ENCODE measurements around the gene AURKA.
"Not testable (repeated sequence)": the region's sequence is repeated elsewhere in the genome, so short reads cannot be mapped to it uniquely, and the experiment has no call there.

Gene AURKA

GRCh38 chr20:56393653-56394052 is 1.6 kb upstream of the AURKA start:
- Mint-ChIP-seq H3K4me1 (peaks cover 20% of the 10 kb centered on the region), H3K36me3 (ENCODE audit: low read depth) (peaks cover 45% of the 10 kb centered on the region), H3K27me3 (ENCODE audit: low read depth) (no peaks in the 10 kb centered on the region), H3K9me3 (no peaks in the 10 kb centered on the region), H3K4me3 (no peak overlapping the region), H3K27ac (no peak overlapping the region)
- TF ChIP-seq CTCF (IDR thresholded peaks at IDR 0.05; ENCODE audit: unreplicated experiment in 3 of 3) = no peak

DNA sequence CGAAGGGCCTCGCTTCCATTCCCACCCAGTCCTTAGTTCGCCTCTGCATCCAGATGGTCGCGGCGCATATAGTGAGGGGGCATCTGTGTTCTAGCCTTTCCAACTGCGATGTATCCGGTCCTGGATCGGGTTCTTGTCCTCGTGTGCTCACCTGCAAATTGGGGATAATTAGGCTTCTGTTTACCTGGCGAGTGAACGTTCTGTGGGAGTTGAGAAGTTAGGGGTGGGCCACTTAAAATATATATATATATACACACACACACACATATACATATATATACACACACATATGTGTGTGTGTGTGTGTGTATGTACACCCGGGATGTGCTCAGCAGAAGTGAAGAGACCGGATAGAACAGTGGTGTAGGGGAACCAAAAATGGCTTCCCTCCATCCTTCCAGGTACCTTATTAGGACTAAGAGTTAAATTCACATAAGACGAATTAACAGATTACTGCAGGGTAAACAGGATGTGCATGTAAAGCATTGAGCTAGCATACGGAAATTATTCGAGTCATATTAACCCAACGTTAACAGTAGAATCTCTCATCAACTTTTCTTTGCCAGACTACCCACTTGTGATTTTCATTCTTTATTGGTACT is 967 bp upstream of the AURKA start:
- no peak for TF ChIP-seq CTCF (IDR thresholded peaks at IDR 0.05; ENCODE audit: unreplicated experiment in 3 of 3)
- peaks cover 20% of the 10 kb centered on the region for H3K4me1 Mint-ChIP-seq

GRCh38 chr20:56391596-56392131 is 351 bp downstream of the AURKA start:
- Mint-ChIP-seq H3K9me3 (no peaks in the 10 kb centered on the region), H3K4me1 (peaks cover 20% of the 10 kb centered on the region), H3K36me3 (ENCODE audit: low read depth) (peaks cover 33% of the 10 kb centered on the region), H3K27me3 (ENCODE audit: low read depth) (no peaks in the 10 kb centered on the region), H3K27ac (no peak overlapping the region), H3K4me3 (no peak overlapping the region)
- TF ChIP-seq CTCF (IDR thresholded peaks at IDR 0.05; ENCODE audit: unreplicated experiment in 3 of 3) = no peak

More for the DNA sequence above, 967 bp upstream of the AURKA start:
- Mint-ChIP-seq H3K27ac (no peak overlapping the region), H3K4me3 (no peak overlapping the region), H3K27me3 (ENCODE audit: low read depth) (no peaks in the 10 kb centered on the region), H3K9me3 (no peaks in the 10 kb centered on the region), H3K36me3 (ENCODE audit: low read depth) (peaks cover 41% of the 10 kb centered on the region)

DNA sequence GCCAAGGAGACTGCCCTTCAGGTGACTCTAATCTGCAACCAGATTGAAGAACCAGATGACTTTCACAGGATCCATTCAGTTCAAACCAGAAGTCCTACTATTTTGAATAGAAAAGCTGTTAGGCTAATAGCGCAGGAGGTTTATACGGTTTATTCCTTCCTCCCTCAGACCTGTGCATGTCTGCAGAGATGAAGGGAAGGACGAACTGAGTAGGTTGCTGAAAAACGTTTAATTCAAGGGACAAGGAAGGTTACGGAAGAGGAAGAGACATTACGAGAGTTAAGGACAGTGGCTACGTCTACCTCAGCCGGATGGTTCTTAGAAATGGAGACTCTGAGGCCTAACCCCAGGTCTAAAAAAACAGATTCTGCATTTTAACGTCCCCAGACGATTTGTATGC is 978 bp downstream of the AURKA start:
- no peak for TF ChIP-seq CTCF (IDR thresholded peaks at IDR 0.05; ENCODE audit: unreplicated experiment in 3 of 3)
- Mint-ChIP-seq H3K27me3 (ENCODE audit: low read depth) (no peaks in the 10 kb centered on the region), H3K9me3 (no peaks in the 10 kb centered on the region), H3K4me1 (peaks cover 20% of the 10 kb centered on the region), H3K27ac (no peak overlapping the region), H3K36me3 (ENCODE audit: low read depth) (peaks cover 34% of the 10 kb centered on the region), H3K4me3 (no peak overlapping the region)

DNA sequence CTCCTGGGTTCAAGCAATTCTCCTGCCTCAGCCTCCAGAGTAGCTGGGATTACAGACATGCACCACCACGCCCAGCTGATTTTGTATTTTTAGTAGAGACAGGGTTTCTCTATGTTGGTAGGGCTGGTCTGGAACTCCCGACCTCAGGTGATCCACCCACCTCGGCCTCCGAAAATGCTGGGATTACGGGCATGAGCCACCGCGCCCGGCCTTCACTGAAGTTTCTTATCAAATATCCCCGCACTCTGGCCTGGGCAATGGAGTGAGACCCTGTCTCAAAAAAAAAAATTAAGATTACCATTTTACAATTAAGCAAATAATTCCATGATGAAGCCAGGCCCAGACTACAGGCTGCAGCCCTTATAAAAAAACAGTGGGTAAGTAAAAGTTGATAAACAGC is 1.6 kb downstream of the AURKA start:
- H3K9me3 Mint-ChIP-seq; H3K27me3 Mint-ChIP-seq (ENCODE audit: low read depth); H3K4me3 Mint-ChIP-seq; H3K27ac Mint-ChIP-seq: not testable (repeated sequence)
- H3K4me1 Mint-ChIP-seq = peaks cover 20% of the 10 kb centered on the region
- peaks cover 32% of the 10 kb centered on the region for H3K36me3 Mint-ChIP-seq (ENCODE audit: low read depth)

GRCh38 chr20:56389807-56390206 is 2.2 kb downstream of the AURKA start:
- peaks cover 34% of the 10 kb centered on the region for H3K36me3 Mint-ChIP-seq (ENCODE audit: low read depth)
- H3K4me3 Mint-ChIP-seq = peak overlapping the region; percentile 45 to 52 (median 51)
- no peak for TF ChIP-seq CTCF (IDR thresholded peaks at IDR 0.05; ENCODE audit: unreplicated experiment in 3 of 3)

More at GRCh38 chr20:56389807-56390206, 2.2 kb downstream of the AURKA start:
- H3K27me3 Mint-ChIP-seq (ENCODE audit: low read depth) = no peaks in the 10 kb centered on the region
- H3K9me3 Mint-ChIP-seq = no peaks in the 10 kb centered on the region
- no peak overlapping the region for H3K27ac Mint-ChIP-seq
- H3K4me1 Mint-ChIP-seq = peaks cover 20% of the 10 kb centered on the region
